KMS-11 (cell line): ENCODE data around the gene PTAR1.
"Not testable (repeated sequence)": the region's sequence is repeated elsewhere in the genome, so short reads cannot be mapped to it uniquely, and the experiment has no call there.

Source experiments
- H2AFZ ChIP-seq: fragments of 200-600 bp; sonication (generic); 2 replicates; pipeline ENCODE4 v1.6.1; 2016; ENCODE audit warnings: antibody characterized with exemption, mixed run types, low read depth
- H3K27ac ChIP-seq: fragments of 200-600 bp; sonication (generic); 2 replicates; pipeline ENCODE4 v1.6.1; 2016; ENCODE audit warnings: mild to moderate bottlenecking, mixed run types
- H3K27me3 ChIP-seq: fragments of 200-600 bp; sonication (generic); 2 replicates; pipeline ENCODE4 v1.6.1; 2017; ENCODE audit warnings: mild to moderate bottlenecking, low read depth, mixed run types, moderate library complexity; ENCODE audit not compliant: insufficient read depth
- H3K36me3 ChIP-seq: fragments of 200-600 bp; sonication (generic); 2 replicates; pipeline ENCODE4 v1.6.1; 2017; ENCODE audit warnings: mild to moderate bottlenecking, mixed run types; ENCODE audit not compliant: insufficient read depth
- H3K4me1 ChIP-seq: fragments of 200-600 bp; sonication (generic); 2 replicates; pipeline ENCODE4 v1.6.1; 2016; ENCODE audit warnings: mild to moderate bottlenecking, low read depth, mixed run types; ENCODE audit not compliant: poor library complexity, severe bottlenecking
- H3K4me2 ChIP-seq: fragments of 200-600 bp; sonication (generic); 2 replicates; pipeline ENCODE4 v1.7.0; 2016; ENCODE audit warnings: mild to moderate bottlenecking, mixed run types
- H3K4me3 ChIP-seq: fragments of 200-600 bp; sonication (generic); IDR thresholded peaks from 2 replicates; pipeline ENCODE4 v1.6.1; 2017; ENCODE audit warnings: low read depth, low read length, mixed read lengths; ENCODE audit not compliant: insufficient read depth
- H3K79me2 ChIP-seq: fragments of 200-600 bp; sonication (generic); 2 replicates; pipeline ENCODE4 v1.6.1; 2016; ENCODE audit warnings: low read depth, mixed run types; ENCODE audit not compliant: insufficient read depth
- H3K9ac ChIP-seq: fragments of 200-600 bp; sonication (generic); 2 replicates; pipeline ENCODE4 v1.6.1; 2016; ENCODE audit warnings: mild to moderate bottlenecking, mixed run types
- H4K20me1 ChIP-seq: fragments of 200-600 bp; sonication (generic); 2 replicates; pipeline ENCODE4 v1.6.1; 2016; ENCODE audit warnings: mild to moderate bottlenecking, mixed run types; ENCODE audit not compliant: insufficient read depth
- CTCF ChIP-seq: fragments of 200-600 bp; sonication (generic); conservative IDR thresholded peaks from 2 replicates; pipeline ENCODE4 v1.6.1; 2017; ENCODE audit warnings: low read depth, mild to moderate bottlenecking, antibody characterized with exemption, low read length, moderate library complexity, mixed read lengths

Gene PTAR1

GRCh38 chr9:69801989-69802388, 42.2 kb upstream of the PTAR1 start:
- no peak for TF ChIP-seq CTCF
- no peaks in the 10 kb centered on the region for H3K27me3 ChIP-seq
- no peak overlapping the region for H3K27ac ChIP-seq
- H3K4me1 ChIP-seq: no peaks in the 10 kb centered on the region
- no peak overlapping the region for H2AFZ ChIP-seq
- no peaks in the 10 kb centered on the region for H3K79me2 ChIP-seq
- no peak overlapping the region for H3K9ac ChIP-seq
- H3K4me2 ChIP-seq: no peak overlapping the region
- H4K20me1 ChIP-seq: no peaks in the 10 kb centered on the region
- H3K4me3 ChIP-seq: no peak overlapping the region
- no peaks in the 10 kb centered on the region for H3K36me3 ChIP-seq

- not testable (repeated sequence) for H2AFZ ChIP-seq, H3K27ac ChIP-seq, H4K20me1 ChIP-seq, H3K4me2 ChIP-seq, H3K79me2 ChIP-seq, H3K4me3 ChIP-seq, H3K36me3 ChIP-seq, H3K4me1 ChIP-seq, H3K9ac ChIP-seq, H3K27me3 ChIP-seq
Observed at GRCh38 chr9:69800027-69800426, 40.2 kb upstream of the PTAR1 start.

- not testable (repeated sequence) for H3K9ac ChIP-seq, H3K27me3 ChIP-seq, H3K27ac ChIP-seq, H3K79me2 ChIP-seq, H4K20me1 ChIP-seq, H2AFZ ChIP-seq, H3K36me3 ChIP-seq, H3K4me2 ChIP-seq, H3K4me3 ChIP-seq, H3K4me1 ChIP-seq
Observed at GRCh38 chr9:69799521-69799920, 39.7 kb upstream of the PTAR1 start.

- H3K79me2 ChIP-seq: no peaks in the 10 kb centered on the region
- no peak for TF ChIP-seq CTCF
- no peak overlapping the region for H3K27ac ChIP-seq
- H3K36me3 ChIP-seq: no peaks in the 10 kb centered on the region
- H3K4me1 ChIP-seq: no peaks in the 10 kb centered on the region
- no peak overlapping the region for H3K4me3 ChIP-seq
- H3K27me3 ChIP-seq: no peaks in the 10 kb centered on the region
- H4K20me1 ChIP-seq: no peaks in the 10 kb centered on the region
- H3K9ac ChIP-seq: no peak overlapping the region
- H3K4me2 ChIP-seq: no peak overlapping the region
- H2AFZ ChIP-seq: no peak overlapping the region
Observed at GRCh38 chr9:69798744-69799143, 38.9 kb upstream of the PTAR1 start.

GRCh38 chr9:69797675-69798074, 37.9 kb upstream of the PTAR1 start:
- no peaks in the 10 kb centered on the region for H3K36me3 ChIP-seq
- H4K20me1 ChIP-seq: no peaks in the 10 kb centered on the region
- H3K4me2 ChIP-seq: no peak overlapping the region
- no peak overlapping the region for H3K27ac ChIP-seq
- no peak overlapping the region for H2AFZ ChIP-seq
- TF ChIP-seq CTCF: no peak
- no peaks in the 10 kb centered on the region for H3K4me1 ChIP-seq
- no peaks in the 10 kb centered on the region for H3K27me3 ChIP-seq
- no peak overlapping the region for H3K4me3 ChIP-seq
- H3K79me2 ChIP-seq: no peaks in the 10 kb centered on the region
- no peak overlapping the region for H3K9ac ChIP-seq
